ENCODE data around the gene ETV2.
A peak's percentile ranks its signal among the peaks of the same experiment; 100 is the strongest.
"Not testable (repeated sequence)": the region's sequence is repeated elsewhere in the genome, so short reads cannot be mapped to it uniquely, and the experiment has no call there.

ETV2 gene

DNA sequence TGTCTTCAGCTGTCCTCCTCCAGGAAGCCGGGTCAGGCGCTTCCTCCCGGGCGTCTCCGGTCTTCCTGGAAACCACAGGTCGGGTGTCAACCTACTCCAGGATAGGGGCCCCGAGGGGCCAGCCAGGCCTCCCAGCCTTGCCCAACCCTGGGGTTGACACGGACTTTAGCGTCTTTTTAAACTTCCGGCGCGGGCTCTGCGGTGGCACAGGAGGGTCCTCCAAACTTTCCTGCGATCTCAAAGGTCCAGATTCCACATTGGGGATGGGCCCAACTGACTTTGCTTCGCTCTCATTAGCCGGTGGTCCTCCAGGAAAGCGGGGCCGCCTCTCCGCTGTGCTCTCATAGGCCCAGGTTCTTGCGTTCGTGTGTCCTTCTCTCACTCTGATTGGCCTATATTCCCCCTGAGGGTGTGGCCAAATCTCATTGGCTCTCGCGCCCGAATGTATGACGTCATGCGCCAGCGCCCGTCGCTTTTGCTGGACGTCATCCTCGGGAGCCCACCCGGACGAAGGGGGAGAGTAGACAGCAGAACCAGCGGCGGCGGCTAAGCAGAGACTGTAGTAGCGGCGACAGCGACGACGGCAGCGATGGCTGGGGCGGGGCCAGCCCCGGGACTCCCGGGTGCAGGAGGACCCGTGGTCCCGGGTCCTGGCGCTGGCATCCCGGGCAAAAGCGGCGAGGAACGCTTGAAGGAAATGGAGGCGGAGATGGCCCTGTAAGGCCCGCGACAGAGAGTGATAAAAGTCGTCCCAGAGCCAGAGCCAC lies 12.8 kb upstream of the ETV2 start, which contains the start of gene RBM42:
TSS of gene RBM42 (plus strand) at position 472 of the 767 bp plus-strand sequence. CDS start at position 590, 118 bp downstream.
- DNase-seq: peak; percentile 97

DNA sequence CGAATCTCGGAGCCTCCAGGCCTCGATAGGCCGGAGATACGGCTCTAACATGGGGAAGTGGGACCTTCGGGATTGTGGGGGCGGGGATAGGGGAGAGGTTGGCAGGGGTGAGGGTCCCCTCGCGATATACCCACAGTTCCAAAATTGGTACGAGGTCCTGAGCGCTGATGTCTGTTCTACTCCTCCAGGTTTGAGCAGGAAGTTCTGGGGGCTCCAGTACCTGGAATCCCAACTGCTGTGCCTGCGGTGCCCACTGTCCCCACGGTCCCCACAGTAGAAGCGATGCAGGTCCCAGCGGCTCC lies 12.3 kb upstream of the ETV2 start:
- DNase-seq: no peak

DNA sequence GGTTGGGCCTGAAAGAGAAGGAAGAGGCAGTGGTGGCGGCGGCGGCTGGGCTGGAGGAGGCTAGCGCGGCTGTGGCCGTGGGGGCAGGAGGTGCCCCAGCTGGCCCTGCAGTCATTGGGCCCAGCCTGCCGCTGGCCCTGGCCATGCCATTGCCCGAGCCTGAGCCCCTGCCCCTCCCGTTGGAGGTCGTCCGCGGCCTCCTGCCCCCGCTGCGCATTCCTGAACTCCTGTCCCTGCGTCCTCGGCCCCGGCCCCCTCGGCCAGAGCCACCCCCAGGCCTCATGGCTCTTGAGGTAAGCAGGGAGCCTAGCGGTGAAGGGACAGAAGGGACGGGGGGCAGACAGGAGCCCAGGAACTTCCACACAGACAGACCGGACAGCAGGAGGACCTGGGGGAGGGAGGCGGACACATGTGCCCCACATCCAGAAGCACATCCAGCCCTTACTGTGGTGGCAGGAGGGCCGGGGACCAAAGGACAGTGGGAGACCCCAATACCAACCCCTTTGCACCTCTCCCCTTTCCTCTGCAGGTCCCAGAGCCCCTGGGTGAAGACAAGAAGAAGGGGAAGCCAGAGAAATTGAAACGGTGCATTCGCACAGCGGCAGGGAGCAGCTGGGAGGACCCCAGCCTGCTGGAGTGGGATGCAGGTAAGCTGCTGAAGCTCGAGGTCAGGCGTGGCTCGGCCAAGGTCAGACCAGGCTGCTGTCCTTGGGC lies 7.7 kb upstream of the ETV2 start:
- no peak for DNase-seq

DNA sequence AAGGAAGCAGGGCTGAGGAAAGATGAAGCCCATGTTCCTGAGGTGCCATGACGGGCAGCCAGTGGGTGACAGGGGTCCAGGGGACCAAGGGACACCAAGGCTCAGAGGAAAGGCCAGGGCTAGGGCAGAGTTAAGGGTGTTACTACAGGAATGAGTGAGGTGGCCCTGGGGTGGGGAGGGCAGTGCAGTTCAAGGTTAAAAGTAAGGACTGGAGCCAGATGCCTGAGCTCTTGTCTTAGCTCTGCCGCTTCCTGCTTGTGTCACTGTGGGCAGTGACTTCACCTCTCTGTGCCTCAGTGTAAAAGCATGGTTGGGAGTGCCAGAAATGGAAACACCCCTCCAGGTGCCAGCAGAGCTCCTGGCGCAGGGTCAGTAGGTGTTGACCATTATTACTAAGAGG lies 4.9 kb upstream of the ETV2 start:
- no peak for DNase-seq

DNA sequence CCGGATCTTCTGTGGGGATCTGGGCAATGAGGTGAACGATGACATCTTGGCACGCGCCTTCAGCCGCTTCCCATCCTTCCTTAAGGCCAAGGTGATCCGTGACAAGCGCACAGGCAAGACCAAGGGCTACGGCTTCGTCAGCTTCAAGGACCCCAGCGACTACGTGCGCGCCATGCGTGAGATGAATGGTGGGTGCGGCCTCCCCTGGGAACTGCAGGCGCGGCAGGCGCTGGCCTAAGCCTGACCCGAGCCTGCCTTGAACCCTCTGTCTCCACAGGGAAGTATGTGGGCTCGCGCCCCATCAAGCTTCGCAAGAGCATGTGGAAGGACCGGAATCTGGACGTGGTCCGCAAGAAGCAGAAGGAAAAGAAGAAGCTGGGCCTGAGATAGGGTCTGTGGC lies 4.4 kb upstream of the ETV2 start:
- DNase-seq: no peak

DNA sequence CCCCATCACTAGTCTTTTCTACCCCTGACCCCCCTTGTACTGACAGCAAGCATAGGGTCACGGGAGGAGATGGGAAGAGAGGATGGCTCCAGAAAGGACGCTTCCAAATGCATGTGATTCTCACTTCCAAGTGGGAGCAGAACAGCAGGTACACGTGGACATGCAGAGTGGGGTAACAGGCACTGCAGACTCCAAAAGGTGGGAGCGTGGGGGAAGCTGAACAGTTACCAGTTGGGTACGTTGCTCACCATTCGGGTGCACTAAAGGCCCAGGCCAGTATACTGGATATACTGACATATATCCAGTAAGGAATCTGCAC lies 2.3 kb upstream of the ETV2 start:
- no peak for DNase-seq

DNA sequence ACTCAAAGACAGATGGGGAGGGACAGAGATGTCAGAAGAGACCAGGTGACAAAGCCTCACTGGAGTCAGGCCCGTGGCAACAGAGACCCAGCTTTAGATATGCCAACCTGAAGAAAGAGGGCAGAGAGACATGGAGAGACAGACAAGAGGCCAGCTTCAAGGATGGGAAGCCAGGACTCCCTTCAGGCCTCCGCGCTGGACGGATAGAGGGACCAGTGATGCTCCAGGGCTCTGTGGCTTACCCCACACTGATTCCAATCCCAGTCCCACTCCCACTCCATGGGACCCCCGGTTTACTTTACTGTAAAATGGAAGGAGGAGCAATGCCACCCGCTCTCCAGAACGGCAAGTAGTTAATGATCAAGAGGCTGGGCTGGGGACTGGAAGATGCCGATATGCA lies 1.7 kb upstream of the ETV2 start:
- no peak for DNase-seq

DNA sequence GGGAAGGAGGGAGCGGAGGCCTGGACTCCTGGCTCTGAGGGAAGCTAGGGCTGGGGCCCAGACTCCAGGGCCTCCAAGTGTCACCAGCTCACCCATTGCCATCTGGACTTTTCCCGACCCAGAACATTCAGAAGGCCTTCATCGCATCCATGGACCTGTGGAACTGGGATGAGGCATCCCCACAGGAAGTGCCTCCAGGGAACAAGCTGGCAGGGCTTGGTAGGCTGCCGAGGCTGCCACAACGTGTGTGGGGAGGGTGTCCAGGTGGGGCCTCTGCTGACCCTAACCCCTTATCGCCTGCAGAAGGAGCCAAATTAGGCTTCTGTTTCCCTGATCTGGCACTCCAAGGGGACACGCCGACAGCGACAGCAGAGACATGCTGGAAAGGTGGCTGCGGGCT lies 767 bp downstream of the ETV2 start:
- DNase-seq: no peak

DNA sequence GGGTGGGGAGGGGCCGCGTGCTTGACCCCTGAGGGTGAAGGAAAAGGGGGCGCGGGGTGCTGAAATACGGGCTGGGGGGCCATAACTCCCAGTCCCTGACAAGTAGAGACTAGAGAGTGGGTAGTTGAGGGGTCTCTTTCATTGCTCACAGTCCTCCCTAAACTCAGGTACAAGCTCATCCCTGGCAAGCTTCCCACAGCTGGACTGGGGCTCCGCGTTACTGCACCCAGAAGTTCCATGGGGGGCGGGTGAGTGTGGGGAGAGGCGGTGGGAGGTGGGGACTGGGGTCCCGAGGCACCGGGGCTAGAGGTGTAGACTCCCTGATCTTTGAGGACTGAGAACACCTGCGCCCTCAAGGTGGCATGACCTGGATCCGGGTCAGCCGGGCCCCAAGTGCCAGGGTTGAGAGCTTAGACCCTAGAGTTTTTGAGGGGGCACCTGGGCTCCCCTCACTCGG lies 1.3 kb downstream of the ETV2 start:
- no peak for DNase-seq

DNA sequence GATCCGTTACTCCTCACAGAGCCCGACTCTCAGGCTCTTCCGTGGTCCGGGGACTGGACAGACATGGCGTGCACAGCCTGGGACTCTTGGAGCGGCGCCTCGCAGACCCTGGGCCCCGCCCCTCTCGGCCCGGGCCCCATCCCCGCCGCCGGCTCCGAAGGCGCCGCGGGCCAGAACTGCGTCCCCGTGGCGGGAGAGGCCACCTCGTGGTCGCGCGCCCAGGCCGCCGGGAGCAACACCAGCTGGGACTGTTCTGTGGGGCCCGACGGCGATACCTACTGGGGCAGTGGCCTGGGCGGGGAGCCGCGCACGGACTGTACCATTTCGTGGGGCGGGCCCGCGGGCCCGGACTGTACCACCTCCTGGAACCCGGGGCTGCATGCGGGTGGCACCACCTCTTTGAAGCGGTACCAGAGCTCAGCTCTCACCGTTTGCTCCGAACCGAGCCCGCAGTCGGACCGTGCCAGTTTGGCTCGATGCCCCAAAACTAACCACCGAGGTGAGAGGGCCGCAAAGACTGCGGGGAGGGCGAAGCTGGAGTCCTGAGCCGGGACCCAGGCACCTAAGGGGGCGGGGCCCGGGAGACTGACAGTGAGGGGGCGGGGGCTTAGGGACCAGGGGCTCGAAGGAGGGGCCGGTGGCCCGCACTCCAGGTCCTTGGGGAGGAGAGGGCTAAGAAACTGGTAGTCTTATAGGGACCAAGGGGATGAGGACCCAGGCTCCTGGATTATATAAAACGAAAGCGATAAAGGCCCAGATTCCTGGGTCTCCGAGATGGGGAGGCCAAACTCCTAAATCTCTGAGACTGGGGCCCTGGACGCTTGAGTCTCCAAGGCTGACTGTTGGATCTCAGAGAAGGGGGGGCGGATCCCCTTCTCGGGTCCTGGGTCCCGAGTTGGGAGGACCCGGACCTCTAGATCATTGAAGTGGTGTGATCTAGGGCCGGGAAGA lies 2.0 kb downstream of the ETV2 start:
- peak; percentile 81 for DNase-seq

DNA sequence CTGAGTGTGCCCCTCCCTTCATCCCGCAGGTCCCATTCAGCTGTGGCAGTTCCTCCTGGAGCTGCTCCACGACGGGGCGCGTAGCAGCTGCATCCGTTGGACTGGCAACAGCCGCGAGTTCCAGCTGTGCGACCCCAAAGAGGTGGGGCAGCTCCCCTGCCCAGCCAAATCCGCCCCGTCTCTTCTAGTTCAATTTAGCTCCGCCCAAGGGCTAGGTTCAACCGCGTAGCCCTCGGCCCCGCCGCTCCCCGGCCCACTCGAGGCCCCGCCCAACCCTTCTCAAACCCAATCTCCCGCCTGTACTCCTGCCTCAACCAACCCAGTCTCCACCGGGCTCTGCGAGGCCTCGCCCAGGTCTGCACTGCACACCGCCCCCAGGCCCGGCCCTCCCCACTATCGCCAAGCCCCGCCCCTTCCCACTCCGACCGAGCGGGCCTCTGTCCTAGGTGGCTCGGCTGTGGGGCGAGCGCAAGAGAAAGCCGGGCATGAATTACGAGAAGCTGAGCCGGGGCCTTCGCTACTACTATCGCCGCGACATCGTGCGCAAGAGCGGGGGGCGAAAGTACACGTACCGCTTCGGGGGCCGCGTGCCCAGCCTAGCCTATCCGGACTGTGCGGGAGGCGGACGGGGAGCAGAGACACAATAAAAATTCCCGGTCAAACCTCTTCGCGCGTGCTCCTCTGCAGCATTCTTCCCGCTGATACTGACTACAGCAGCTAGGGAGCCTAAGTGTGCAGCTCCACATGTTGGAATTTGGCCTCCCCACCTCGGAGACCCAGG lies 2.9 kb downstream of the ETV2 start:
- peak; percentile 97 for DNase-seq

DNA sequence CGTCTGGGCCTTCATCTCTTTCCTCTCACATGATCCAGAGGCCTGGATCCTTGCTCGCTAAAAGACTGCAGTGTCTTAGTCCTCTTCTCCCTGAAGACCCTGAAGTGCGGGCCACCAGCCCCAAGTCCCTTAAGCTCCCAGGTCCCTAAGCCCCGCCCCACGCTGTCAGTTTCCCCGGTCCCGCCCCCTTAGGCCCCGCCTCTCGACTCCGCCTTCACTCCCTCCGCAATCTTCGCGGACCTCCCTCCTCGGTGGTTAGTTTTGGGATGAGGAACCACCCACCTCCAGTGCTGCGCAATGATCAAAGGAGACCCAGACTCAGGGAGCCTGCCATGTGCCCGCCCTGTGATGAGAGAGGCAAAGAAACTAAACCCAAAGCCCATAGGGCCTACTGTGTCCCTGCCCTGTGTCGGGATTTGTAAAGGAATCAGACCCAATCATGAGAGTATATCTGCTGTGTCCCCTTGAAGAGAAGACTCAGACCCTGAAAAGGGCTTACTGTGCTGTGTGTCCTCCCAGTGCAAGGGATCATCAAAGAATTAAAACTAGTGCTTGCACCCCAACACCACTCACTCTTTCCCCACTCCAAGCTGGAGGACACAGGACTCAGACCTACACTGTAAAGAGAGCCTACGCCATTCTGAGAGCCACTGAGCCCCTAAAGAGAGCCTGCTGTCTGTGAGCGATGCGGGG lies 3.6 kb downstream of the ETV2 start:
- peak; percentile 78 for DNase-seq

DNA sequence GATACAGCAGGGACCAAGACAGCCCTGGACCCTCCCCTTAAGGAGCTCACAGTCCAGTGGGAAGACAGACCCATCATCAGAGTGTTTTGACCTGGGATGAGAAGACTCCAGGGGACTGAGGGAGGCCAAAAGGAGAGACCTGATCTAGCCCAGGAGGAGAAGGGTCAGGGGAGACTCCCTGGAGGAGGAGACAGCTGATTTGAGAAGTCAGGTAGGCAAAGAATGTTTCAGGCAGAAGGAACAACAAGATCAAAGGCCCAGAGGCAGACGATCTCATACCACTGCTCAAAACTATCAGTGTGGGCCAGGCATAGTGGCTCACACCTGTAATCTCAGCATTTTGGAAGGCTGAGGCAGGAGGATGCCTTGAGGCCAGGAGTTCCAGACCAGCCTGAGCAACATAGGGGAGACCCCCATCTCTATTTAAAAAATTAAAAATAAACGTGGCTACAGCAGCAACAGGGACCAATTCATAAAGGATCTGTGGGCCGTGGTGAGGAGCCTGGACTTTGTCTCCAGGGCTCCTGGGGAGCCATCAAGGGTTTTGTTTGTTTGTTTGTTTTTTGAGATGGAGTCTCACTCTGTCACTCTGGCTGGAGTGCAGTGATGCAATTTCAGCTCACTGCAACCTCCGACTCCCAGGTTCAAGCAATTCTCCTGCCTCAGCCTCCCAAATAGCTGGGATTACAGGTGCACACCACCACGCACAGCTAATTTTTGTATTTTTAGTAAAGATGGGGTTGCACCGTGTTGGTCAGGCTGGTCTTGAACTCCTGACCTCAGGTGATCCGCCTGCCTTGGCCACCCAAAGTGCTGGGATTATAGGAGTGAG lies 4.4 kb downstream of the ETV2 start:
- no peak for DNase-seq

DNA sequence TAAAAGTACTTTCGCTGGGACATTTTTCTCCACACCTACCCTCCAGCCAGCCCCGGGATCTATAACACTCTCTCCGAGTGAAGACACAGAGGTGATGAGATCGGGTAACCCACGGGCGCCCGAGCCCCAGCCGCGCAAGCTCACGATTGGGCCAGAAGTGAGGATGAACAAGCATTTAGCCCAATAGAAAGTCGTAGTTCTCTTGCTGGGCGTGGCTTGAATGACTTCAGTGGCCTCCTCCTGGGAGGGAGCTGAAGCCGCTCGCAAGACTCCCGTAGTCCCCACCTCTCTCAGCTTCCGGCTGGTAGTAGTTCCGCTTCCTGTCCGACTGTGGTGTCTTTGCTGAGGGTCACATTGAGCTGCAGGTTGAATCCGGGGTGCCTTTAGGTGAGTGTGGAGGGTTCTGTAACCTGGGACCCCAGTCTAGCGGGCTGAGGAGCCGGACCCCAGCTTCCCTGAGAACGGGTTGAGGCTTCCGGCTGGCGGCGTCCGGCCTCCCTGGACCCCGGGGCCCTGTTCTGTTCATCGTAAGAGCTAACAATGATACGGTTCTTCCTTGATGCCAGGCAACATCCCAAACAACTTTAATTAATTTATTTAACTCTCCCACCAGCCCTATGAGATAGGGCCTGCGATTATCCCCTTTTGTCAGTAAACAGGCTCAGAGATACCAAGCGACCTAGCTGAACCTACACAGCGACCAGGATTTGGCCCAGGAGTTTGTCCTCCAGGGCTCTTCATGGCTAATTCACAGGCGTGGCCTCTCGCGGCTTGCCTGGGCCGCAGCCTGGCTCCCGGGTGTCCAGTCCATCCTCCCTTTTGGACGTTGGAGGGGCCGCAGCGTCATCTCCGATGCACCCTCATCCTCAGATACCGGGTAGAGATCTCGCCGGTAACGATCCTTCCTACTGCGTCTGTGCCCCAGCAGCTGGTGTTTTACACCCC lies 6.7 kb downstream of the ETV2 start, which contains the start of gene COX6B1:
TSS of gene COX6B1 (plus strand) at position 307 of the 945 bp plus-strand sequence. CDS start 2,921 bp downstream, outside the sequence.
- DNase-seq: peak; percentile 93

DNA sequence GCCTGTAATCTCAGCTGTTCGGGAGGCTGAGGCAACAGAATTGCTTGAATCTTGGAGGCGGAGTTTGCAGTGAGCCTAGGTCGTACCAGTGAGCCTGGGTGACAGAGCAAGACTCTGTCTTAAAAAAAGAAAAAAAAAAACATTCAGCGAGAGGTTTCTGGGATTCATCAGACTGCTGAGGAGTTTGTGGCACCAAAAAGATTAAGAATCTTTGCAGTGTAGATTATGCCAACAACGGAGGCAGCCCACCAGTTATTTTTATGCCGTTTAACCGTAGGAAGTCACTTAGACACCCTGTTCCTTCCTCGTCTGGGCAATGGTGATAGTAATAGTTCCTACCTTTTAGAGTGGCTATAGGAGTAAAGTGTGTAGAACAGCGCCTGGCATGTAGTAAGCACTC lies 9.0 kb downstream of the ETV2 start:
- DNase-seq: no peak

DNA sequence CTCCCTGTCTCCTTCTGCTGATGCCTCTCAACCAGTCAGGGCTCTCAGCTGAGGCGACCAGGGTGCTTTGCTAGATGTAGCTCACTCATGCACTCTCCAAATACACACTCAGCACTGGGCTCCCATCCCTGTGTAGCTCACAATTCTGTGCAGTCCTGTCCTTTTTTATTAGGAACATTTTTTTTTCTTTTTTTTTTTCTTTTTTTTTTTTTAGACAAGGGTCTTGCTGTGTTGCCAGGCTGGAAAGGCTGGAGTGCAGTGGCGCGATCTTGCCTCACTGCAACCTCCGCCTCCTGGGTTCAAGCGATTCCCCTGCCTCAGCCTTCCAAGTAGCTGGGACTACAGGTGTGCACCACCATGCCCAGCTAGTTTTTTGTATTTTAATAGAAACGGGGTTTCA lies 13.3 kb downstream of the ETV2 start:
- not testable (repeated sequence) for DNase-seq

DNA sequence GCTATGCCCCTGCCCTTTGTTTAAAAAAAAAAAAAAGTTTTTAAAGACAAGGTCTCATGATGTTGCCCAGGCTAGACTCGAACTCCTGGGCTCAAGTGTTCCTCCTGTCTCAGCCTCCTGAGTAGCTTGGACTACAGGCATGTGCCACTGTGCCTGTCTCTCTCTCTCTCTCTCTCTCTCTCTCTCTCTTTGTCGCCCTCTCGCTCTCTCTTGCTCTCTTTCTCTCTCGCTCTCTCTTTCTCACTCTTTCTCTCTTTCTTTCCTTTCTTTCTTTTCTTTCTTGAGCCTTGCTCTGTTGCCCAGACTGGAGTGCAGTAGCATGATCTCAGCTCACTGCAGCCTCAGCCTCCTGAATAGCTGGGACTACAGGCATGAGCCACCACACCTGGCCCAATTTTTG lies 14.1 kb downstream of the ETV2 start:
- no peak for DNase-seq

DNA sequence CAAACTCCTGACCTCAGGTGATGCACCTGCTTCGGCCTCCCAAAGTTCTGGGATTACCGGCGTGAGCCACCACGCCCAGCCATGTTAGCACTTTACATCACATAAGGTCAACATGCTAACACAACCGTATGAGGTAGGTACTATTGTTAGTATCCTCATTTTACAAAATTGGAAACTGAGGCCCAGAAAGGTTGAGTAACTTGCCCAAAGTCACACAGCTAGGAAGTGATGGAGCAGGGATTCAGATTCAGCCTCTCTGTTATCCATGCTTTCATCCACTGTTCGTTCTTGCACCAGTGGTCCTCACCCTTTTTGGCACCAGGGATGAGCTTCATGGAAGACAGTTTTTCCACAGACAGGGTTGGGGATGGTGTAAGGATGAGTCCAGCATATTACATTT lies 15.2 kb downstream of the ETV2 start:
- no peak for DNase-seq

DNA sequence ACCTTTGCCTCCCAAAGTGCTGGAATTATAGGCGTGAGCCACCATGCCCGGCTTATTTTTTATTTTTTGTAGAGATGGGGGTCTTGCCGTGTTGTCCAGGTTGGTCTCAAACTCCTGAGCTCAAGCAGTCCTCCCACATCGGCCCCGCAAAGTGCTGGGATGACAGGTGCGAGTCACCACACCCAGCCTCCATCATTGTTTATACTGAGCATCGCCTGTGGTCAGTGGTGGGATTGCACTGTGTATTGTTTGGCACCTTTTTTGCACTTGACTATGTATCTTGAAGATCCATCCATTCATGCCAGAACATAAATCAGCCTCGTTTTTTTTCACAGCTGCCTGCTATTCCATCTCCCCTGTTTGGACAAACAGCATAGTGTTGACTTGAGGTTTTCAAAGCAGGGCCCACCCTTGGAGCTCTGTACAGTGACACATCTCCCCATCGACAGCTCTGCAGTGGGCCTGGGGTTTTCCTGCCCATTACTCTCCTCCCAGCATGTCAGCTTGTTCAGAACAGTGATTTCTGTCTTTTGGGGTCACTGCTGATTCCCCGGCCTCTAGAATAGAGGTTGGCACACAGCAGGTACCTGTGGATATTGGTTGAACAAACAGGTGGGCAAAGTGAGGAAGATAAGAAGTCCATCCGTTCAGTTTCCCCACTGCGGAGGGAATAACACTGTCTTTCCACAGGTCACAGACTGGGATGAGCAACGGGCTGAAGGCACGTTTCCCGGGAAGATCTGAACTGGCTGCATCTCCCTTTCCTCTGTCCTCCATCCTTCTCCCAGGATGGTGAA lies 16.6 kb downstream of the ETV2 start:
- DNase-seq: no peak

All from activated naive CD4-positive, alpha-beta T cell treated with Interleukin-2 at 50 U/mL for 16 hours (primary cell).